Measurements from ENCODE around the gene PDE6D.
A peak's percentile ranks its signal among the peaks of the same experiment; 100 is the strongest.

The PDE6D gene

DNA sequence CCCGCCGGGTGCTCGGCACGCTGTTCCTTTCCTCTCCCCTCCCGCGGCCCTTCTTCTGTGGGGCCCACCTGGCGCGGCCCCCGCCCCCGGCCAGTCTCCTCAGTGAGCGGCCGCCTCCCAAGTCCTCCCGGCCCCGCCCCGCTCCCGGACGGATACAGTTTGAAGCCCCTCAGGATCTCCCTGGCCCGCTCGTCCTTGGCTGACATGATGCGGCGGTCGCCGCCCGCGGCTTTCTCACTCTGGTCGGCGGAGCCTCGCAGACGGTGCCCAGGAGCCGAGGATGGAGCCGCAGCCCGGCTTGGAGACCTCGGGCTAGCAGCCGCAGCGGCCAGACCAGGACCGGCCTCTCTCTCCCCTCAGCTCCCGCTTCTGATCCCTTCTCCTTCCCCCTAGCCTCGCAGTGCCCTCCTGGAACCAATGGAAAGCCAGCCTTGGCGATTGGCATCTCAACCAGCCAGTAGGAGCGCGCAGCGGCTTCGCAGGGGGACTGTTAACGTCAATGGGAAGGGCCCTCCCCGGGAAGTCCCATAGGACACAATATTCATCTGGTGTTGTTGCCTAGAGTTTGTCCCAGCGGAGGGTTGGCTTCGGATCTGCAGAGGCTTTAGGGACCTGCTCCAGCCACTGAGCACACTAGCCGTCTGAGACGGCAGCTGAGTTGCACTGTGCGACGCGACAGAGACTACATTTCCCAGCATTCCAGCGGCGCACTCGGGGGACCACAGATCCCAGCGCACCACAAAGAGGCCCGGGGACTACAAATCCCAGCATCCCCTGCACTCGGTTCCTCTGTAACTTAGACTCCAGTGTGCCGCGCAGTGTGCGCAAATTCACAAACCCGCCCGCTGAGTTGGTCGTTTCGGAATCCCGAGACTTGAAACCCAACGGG is at the start of gene PDE6D:
TSS of gene PDE6D (minus strand) at position 374 of the 889 bp plus-strand sequence. CDS start at position 206, 168 bp downstream.
- peak; percentile 75 to 86 for DNase-seq

DNA sequence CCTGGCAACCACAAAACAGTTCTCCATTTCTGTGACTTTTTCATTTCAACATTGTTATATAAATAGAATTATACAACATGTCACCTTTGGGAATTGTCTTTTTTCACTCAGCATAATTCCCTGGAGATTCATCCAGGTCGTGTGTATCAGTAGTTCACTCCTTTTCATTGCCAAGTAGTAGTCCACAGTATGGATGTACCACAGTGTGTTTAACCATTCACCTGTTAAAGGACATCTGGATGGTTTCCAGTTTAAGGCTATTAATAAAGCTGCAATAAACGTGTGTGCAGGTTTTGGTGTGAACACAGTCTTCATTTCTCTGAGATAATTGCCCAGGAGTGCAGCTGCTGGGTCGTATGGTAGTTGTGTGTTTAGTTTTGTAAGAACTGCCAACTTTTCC is 40.8 kb upstream of the PDE6D start:
- DNase-seq, result no peak

DNA sequence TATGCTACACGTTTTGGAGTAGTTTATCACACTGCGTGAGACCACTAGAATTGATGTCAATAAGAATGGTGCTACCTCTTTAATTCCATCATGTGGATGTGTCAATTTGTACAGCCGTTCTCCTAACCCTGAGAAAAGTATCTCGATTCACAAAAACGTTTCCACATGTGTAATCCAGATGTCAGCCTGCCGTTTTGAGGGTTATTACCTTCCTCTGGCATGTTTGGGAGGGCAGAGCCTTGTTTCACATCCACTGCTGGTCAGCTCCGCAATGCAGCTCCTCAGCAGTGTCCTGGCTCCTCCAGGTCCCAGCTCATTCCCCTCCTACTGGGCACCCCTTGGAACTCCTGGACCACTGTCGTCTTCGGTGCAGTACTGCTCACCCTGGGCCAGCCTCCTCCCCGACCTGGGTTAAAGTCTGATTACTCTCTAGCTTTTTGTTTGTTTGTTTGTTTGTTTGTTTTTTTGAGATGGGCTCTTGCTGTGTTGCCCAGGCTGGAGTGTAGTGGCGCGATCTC is 39.8 kb upstream of the PDE6D start:
- DNase-seq, result no peak

DNA sequence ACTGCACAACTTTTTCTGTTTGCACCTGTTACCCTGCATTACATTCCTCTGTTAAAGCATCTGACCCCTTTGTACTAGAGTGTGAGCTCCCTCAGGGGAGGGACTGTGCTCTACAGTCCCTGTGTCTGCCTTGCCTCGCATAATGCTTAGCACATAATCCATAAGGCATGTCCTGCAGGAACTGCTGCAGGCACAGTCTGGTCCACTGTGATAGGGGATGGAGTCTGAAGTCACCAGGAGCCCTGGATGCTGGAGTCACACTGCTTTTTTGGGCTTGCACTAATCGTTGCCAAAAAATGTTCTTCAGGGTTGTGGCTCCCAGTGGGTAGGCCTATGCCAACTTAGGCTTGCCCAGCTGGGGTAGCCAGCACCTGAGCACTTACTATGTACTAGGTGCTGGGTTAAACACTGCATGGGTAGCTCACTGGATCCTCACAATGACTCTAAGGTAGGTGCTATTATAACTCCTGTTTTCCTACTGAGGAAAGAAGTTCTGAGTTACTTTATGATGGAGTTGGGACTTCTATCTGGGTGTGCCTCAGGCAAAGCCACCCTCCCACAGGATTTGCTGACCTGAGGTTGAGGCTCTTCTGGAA is 38.5 kb upstream of the PDE6D start:
- no peak for DNase-seq

DNA sequence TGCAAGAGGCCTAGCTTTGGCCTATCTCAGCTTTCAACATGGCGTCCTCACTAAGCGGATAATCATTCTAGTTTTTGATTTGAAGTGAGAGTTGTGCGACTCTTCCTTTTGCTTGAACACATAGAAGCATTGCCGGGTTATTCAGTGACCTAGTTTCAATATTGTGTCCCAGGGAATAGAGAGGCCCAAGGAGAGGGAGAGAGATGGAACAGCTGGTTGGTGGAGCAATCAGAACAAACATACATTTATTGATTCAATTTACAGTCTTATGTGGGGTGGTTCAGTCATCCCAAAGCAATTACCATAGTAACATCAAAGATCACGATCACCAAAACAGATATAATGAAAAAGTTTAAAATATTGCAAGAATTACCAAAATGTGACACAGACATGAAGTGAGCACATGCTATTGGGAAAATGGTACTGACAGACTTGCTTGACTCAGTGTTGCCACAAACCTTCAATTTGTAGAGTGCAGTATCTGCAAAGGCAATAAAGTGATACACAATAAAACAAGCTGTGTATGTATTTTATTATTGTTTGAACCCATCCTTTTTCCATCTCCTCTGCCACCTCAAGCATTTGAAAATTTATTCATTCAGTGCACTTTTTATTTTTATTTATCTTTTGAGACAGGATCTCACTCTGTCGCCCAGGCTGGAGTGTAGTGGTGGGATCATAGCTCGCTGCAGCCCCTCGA is 35.4 kb upstream of the PDE6D start:
- no peak for DNase-seq

DNA sequence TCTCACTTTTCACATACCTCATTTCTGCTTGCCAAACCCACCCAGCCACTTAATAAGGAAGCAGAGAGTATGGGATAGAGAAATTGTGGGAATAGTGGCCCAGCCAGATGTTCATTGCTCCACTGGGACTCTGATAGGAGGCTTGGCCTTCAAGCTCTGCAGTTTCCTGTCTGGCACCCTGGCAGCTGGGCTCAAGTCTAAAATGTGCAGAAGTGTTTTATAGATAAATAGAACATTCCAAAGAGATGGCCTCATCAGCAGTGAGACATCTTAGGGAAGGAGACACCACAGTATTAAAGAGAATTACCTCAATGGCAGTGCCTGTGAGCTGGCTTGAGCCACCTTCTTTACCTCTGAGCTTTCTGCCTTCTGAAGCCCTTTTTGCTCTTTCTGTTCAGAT is 29.8 kb upstream of the PDE6D start:
- DNase-seq, result no peak

DNA sequence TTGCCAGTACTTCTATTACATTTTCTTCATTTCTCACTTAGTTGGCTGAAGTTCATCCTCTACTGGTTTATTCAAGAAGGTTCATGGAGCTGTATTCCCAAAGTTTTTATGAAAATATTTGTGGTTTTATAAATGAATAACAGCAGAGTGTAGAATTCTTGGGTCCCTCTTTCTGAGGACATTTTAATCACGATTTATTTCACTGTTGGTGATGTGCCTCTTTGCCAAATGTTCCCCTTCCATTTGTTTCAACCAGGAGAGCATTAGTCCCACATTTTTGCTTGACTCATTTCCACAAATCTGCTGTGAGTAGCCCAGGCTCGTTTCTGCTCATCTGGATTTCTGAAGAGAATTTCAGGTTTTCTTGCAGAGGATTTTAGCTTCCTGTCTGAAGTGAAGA is 25.9 kb upstream of the PDE6D start:
- DNase-seq, result no peak

DNA sequence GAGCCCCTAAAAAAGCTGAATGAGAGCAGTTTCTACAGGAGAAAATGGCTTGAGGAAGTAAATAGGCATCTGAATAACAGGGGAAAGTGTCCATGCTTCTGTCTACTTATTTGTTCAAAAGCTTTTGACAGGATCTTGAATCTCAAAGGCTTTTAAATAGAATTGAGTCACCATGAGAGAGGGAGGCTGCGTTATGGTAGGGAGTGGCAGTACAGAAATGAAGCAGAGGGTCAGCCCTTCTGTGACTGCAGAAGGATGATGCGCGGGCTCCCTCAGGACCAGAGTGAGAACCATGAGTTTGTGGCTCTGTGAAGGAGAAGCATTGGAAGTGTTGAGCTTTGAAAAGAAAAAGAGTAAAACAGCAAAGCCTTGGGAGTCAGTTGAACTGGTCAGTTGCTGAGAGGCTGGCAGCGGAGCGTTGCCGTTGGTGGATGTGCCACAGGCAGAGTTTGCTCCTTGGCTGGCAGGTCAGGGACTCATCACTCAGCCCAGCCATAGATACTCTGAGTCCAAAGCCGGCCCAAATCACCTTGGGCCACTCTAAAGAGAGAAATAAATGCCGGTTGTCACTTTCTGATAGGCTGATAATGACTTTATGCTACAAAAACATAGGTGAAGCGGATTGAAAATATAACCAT is 22.5 kb upstream of the PDE6D start:
- no peak for DNase-seq

DNA sequence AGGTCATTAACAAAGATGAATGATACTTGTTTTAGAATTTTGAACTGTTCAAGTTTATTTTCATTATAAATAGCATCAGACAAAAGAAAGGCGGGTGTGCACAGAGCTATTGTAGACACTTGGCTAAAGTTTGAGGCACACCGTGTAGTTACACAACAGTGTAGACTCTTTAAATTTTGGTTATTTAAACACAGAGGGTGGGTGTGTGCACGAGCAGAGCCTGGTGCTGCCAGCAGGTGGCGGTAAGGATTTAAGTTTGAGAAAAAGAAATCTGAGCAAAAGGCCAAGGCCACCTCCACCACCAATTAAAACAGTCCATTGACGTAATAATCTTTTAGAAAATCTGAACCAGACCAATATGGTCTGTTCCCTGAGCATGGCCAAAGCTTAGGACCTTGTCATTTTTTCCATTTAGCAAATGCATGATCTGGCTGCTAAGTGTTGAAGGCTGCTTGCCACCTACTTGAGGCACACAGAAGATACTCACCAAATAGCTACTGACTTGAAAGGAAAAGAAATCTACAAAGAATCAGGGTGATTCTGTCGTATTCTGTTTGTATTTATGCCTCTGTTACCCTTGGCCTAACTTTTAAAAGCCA is 19.5 kb upstream of the PDE6D start:
- no peak for DNase-seq

DNA sequence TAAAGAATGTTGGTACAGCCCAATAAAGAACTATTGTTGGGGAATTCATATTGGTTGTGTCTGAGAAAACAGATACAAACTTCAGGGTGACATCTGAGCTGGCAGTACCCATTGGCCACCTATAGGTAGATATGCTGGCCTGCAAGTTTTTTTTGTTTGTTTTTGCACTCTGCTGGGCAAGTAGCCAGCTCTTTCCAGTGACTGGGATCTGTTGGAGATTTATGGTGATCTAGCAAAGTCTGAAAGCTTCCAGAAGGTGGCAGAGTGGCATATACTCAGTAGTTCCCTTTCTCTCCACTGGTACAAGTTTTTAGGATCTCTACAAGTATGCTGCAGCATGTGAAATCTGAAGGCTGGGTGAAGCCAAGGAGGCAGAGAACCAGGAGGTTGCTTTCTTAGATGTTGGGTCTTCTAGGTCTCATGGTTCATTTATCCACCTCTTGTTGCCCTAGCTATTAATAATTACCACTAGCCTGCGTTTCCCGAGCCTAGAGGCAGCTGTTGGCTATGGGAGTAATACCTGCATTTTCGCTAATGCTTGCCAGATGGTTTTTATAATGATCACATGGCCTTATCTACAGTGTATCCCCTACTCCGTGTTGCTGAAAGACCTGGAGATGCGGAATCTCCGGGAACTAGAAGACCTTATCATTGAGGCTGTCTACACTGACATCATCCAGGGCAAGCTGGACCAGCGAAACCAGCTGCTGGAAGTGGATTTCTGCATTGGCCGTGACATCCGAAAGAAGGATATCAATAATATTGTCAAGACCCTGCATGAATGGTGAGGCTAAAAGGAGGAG is 14.6 kb upstream of the PDE6D start:
- DNase-seq, result no peak

DNA sequence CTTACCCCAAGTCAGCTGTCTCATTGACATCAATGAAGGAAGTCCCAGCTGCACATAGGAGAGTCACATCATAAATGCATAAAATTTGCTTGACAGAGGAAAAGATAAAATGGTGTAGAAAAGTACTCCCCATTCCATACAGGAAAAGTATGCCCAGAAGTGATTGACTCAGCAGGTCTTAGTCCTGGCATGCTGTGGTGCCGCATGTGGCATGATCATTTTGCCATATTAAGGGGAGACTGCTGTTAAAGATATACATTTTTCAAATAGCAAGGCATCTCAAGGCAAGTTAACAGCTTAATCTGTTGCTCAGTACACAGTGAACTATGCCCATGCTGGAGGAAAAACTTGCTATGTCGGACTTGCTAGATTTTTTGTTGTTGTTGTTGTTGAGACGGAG is 13.3 kb upstream of the PDE6D start:
- no peak for DNase-seq

DNA sequence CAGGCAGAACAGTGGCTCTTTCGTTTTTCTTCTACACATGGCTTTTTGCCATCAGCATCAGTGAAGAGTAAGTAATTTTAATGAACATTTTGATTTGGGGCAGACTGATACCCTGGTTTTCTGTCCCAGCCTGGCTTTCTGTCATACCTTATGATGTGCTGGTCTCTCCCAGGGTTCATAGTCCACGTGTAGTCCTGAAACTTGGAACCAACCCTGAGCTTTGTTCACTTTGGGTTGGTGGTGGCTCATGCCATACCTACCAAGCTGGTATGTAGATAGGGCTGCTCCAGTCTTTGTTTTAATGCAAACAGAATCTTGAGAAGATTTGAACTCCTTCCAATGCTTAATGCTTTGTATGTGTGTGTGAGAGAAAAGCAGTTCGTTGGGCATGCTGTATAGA is 10.0 kb upstream of the PDE6D start:
- no peak for DNase-seq

DNA sequence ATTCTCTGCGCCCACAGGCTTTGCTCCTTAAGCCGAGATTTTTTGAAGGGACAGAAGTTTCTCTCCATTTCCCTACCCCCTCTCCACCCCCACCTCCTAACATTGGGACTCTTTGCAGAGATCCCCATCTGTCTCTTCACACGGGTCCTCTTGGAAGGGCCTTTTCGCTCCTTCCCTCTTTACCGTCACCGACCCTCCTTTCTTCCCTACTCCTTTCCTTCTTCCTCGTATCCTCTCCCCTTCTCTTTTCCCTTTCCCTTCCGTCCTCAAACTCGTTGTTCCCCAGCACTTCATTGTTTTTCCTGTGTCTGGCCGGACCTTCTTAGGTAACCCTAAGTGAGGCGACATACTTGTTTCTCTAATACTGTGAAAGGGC is 5.8 kb upstream of the PDE6D start:
- DNase-seq, result no peak

DNA sequence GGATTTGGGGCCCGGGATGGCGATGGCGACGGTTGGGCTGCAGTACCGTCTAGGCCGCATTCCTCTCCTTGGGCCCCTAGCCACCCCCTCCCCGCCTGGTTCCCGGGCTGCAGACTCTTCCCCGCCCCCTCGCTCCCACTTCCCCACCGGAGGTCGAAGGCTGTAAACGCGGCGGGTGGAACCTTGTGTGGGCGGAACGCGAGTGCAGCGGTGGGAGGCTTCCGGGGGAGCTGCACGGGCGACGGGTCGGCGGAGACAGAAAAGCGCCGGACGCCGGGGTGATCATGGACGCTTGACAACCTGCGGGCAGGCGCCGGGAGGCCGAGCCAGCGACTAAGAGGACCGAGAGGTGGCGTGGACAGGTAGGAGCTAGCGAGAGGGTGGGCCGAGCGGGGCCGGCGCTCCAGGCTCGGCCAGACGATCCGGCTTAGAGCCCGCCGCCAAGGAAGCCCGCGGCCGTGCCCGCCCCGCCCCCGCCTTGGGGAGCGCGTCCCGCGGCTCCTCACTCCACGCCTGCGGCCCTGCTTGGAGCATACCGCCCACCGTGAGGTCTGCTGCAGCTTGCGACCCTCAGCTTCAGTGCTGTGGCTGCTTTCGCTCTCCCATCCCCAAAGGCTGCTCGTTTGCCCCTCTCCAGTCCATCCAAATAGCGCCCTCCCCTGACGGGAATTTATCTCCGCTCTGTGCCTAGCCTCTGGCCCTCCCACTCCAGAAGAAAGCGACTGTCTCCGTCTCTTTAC is 5.3 kb upstream of the PDE6D start, which contains the start of gene COPS7B:
TSS of gene COPS7B (plus strand) at position 269 of the 740 bp plus-strand sequence. CDS start 2,126 bp downstream, outside the sequence.
- DNase-seq, result peak; percentile 22 to 24

DNA sequence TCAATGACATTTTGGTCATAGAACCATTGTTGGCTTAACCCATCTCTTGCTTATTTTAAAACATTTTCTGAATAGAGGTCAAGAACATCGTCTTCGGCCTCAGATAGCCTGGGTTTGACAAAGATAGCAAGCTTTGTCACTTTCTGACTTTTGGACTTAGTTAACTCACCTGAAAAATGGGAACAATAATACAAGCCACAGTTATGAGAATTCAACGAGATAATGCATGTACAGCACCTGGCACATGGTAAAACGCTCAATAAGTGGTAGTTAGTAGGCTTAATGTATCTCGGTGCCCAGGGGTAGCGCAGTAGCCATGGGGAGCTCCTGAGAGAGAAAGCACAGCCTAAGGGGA is 4.7 kb upstream of the PDE6D start:
- no peak for DNase-seq

DNA sequence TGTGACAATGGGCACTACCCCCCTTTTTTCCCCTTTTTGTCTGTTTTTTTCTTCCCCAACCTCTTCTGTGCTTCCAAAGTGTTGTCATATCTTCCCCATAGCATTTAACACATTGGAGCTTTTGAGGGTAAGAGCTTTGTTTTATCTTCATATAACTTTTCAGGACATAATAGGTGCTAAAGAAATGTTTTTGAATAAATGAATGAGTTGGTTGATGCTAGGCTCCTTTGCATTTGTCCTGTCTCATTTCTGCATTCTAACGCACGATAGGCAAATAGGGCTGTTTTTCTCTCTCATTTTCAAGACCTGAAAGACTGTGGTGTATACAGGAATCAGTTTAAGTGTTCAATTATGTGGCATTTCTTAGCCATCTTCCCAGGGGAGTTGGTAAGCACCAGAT is 4.3 kb upstream of the PDE6D start:
- DNase-seq, result no peak

DNA sequence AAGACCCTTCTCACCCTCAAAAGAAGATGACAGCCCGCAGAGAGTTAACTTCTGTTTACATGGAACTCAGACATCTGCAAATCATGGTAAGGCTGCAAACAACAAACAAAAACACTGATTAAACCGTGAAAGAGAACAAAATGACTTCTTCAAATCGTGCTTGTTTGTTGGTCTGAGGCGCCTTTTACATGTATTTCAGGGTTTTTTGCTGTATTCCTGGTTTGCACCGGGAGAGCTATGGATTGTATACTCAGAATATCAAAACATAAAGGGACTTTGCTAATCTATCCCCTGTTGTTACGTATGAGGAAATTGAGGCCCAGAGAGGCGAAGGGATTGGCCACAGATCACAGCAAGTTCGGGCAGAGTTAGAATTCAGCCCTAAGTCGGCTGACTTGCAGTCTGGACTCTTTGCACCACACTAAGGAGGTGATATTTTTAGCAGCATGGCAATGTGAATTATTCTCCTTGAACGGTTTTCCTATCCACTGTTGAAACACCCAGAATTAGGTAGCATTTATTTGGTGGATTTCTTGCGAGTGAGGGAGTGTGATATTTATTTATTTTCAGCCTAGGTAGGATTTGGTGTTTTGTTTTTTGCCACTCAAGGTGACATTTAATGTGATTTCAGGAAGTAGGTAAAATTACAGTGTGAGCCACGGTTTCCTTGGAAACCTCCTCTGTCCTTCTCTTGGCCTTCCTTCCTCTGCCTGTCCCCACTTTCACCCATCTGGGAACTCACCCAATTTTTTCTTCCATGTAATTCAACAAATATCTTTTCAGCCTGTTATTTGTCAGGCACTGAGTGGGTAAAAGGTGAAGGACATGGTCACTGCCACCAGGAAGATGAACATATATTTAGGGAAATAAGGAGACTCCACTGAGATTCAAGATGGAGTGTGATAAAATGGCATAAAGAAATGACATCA is 980 bp upstream of the PDE6D start:
- no peak for DNase-seq

DNA sequence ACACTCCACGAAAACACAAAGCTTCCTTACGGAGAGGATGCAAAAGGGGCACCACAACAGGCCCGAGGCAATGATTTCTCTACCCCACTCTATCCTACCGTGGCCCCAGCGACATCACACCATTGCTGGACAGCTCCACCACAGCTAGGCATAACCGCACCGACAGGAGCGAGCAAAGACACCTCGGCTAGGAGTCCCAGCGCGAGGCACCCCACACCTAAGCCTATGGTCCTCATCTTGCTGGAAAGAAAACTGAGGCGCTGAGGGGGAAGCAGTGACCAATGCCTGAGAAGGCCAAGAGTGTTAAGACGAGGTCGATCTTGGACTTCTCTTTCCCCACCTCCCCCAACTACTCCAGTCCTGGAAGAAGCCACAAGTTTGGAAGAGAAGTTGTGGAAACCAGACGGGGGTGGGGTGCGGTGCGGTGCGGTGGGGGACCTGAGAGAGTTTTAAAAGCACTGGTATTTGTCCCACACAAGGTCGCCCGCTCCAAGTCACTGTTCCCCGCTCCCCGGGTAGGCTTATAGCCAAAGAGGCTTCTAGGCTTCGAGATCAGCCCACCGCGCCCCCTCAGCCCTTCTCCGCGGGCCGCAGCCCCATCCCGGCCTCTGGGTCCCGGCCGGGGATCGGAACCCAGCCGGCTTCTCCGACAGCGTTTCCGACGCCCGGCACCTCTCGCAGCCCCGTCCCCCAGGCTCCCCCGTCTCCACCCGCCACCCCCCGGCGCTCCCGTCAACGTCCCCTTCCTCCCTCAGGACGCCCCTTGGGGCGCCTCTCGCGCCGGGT is 766 bp downstream of the PDE6D start:
- no peak for DNase-seq
